GM19351 (cell line): Measurements from ENCODE around the gene PPP2R3B.

Source experiments
- ATAC-seq: cut with Tn5 transposase; IDR thresholded peaks from one replicate; pipeline ENCODE4 v1.9.1; 2021; ENCODE audit warnings: mild to moderate bottlenecking, moderate library complexity; ENCODE audit not compliant: unreplicated experiment

The PPP2R3B gene

GRCh38 chrX:372856-373640 lies 13.7 kb downstream of the PPP2R3B start:
- no peak for ATAC-seq

GRCh38 chrX:371907-372306 lies 14.8 kb downstream of the PPP2R3B start:
- ATAC-seq: no peak

- ATAC-seq: no peak
These were observed 15.6 kb downstream of the PPP2R3B start for GRCh38 chrX:370963-371745.

GRCh38 chrX:370244-370962 lies 16.3 kb downstream of the PPP2R3B start:
- no peak for ATAC-seq

GRCh38 chrX:369563-370101 lies 17.1 kb downstream of the PPP2R3B start:
- ATAC-seq: no peak

- ATAC-seq: no peak
These were observed 17.7 kb downstream of the PPP2R3B start for GRCh38 chrX:368811-369562.

GRCh38 chrX:367866-368265 lies 18.8 kb downstream of the PPP2R3B start:
- ATAC-seq: no peak

GRCh38 chrX:367349-367748 lies 19.4 kb downstream of the PPP2R3B start:
- ATAC-seq: no peak

- ATAC-seq: no peak
These were observed 22.9 kb downstream of the PPP2R3B start for GRCh38 chrX:363621-364375.

- ATAC-seq: no peak
These were observed 23.6 kb downstream of the PPP2R3B start for GRCh38 chrX:362937-363620.

GRCh38 chrX:362351-362750 lies 24.4 kb downstream of the PPP2R3B start:
- no peak for ATAC-seq

- no peak for ATAC-seq
These were observed 25.2 kb downstream of the PPP2R3B start for GRCh38 chrX:361231-362145.

- no peak for ATAC-seq
These were observed 26.1 kb downstream of the PPP2R3B start for GRCh38 chrX:360496-361150.

- no peak for ATAC-seq
These were observed 28.0 kb downstream of the PPP2R3B start for GRCh38 chrX:358651-359143.

- ATAC-seq: no peak
These were observed 28.8 kb downstream of the PPP2R3B start for GRCh38 chrX:357693-358471.

GRCh38 chrX:357035-357692 lies 29.5 kb downstream of the PPP2R3B start:
- ATAC-seq: no peak
